HG02970 (cell line): Measurements from ENCODE around the gene WNT10A.
"Not testable (repeated sequence)": the region's sequence is repeated elsewhere in the genome, so short reads cannot be mapped to it uniquely, and the experiment has no call there.

Experiments
- ATAC-seq: cut with Tn5 transposase; IDR thresholded peaks from one replicate; pipeline ENCODE4 v1.9.1; 2021; ENCODE audit warnings: mild to moderate bottlenecking, moderate library complexity, moderate number of reproducible peaks; ENCODE audit not compliant: unreplicated experiment, low FRiP score

The WNT10A gene

GRCh38 chr2:218925434-218925833, 44.8 kb downstream of the WNT10A start:
- ATAC-seq = no peak

- no peak for ATAC-seq
These were observed 46.8 kb downstream of the WNT10A start for GRCh38 chr2:218927422-218927821.

GRCh38 chr2:218927876-218928275, 47.2 kb downstream of the WNT10A start:
- no peak for ATAC-seq

- not testable (repeated sequence) for ATAC-seq
These were observed 49.8 kb downstream of the WNT10A start for GRCh38 chr2:218930488-218930887.

- ATAC-seq = not testable (repeated sequence)
These were observed 51.1 kb downstream of the WNT10A start for GRCh38 chr2:218931751-218932150.
